COLO668 (cell line): ENCODE results near the gene POLR3K.

Experiments
- DNase-seq: peaks from one replicate; lab custom pipeline; 2025; ENCODE audit not compliant: unreplicated experiment; lab: John Stamatoyannopoulos, UW

Gene POLR3K

DNA sequence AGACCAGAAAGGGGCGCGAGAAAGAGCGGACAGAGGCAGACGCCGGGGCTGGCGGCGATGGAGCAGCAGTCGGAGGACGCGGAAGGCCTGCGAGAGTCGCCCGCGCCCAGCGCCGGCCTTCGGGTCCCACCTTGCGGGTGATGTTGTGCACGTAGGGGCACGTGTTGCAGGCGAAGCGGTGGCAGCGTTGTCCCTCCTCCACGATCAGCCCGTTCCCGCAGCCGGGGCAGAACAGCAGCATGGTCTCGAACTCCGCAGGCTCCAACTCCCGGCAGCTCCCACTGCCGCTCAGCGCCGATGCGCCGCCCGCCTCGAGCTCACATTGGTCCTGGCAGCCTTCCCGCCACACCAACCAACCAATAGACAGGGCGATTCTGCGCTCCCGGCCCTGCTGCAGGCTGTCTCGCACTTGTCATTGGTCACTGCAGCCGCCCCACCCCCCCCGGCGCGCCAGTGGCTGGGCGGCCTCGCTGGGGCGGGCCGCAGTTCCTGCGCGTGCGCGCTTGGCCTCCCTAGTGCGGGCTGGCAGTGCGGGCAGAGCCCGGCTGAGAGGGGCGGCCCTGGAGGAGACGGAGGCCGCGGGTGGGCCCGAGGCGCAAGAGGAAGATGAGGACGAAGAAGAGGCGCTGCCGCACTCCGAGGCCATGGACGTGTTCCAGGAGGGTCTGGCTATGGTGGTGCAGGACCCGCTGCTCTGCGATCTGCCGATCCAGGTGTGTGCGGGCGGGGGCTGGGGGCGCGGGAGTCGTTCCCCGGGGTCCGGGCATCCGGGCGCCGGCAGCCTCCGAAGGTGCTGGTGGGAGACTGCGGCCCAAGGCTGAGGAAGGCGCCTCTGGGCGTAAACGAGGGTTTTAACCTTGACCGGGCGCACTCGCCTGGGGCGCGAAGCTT is at the start of gene POLR3K, which contains the start of gene SNRNP25:
POLR3K (minus strand) TSS at position 263 of the 891 bp plus-strand sequence; CDS start at position 241, 22 bp downstream.
SNRNP25 (plus strand) TSS at position 483 of the 891 bp plus-strand sequence; CDS start at position 672, 189 bp downstream.
- peak; percentile 98 for DNase-seq

DNA sequence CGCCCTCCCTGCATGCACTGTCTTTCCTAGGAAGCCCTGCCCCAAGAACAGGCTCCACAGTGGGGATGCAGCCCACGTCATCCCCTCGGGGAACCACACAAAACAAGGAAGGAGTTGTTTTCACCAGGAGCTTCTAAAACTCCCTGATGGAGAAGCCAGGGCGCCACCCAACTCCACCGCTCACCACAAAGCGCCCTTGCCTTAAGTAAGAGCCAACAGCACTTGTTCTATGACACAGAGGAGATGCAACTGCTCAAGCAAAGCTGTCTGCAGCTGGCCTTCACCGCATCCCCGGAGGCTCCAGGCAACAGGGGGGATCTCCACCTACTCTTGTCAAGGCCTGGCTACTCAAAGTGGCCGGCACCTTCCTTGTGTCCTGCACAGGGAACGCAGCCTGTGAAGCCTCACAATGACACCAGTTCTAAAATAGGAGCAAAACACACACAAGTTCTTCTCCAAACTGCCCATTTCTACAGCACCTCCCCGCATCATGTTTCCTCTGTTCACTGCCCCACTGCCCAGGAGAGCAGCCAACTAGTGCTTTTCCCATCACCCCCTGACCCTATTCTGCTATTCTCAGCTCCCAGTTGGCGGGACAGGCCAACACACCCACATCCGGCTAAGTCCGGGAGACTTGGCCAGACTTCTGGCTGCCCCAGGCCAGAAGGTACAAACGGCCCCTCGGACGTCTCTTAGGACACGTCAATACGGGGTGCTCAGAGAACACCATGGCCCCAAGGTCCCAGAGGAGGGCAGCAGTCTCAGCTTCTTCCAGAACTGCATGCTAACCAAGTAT is 48.9 kb upstream of the POLR3K start:
- no peak for DNase-seq

DNA sequence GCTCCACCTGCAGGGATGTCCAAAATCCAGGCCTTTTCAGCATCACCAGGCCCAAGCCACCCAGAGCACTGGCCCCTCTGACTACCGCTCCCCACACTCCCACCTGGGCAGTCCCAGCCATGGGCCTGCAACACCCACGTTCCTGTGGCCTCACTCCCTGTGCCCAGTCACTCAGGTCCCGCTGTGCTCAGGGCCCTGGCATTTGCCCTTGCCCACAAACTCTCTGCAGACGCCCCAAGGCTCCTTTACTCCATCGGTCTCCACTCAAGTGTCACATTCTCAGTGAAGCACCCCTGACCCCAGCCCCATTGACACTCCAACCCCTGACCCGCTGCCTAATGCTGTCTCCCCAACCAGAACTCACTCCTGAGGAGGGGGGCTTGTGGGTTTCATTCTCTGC is 48.2 kb upstream of the POLR3K start:
- no peak for DNase-seq

DNA sequence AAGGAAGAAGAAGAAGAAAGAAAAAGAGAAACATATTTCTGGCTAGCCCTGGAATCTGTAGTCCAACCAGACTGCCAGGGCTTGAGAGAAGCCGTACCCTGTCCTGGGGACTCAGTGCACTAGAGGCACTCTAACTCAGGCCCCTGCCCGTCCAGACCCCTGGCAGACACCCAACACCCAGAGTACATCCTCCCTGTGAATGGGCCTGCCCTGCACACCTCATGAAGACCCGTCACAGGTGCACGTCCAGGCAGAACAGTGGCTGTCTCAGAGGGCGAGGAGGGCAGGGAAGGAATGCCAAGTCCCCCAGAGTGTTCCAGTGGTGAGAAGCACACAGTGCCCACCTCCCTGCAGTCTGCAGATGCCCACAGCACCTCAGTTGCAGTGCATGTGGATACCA is 47.6 kb upstream of the POLR3K start:
- no peak for DNase-seq

DNA sequence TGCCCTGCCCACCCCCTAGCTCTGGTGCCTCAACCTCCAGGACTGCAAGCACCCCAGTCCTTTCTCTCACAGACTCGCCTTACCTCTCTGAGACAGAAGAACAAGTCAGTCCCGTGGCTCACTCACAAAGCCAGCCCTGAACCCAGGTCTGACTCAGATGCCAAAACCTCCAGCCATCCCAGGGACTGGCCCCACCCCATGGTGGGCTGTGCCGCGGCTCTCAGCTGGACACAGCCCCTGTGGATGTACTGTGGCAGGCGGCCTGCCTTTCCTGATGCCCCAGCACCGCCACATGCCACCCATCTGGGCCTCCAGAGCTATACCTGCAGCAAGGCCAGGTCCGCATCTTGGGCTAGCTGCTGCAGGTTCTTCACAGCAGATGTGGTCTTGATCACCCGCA is 44.4 kb upstream of the POLR3K start:
- no peak for DNase-seq

DNA sequence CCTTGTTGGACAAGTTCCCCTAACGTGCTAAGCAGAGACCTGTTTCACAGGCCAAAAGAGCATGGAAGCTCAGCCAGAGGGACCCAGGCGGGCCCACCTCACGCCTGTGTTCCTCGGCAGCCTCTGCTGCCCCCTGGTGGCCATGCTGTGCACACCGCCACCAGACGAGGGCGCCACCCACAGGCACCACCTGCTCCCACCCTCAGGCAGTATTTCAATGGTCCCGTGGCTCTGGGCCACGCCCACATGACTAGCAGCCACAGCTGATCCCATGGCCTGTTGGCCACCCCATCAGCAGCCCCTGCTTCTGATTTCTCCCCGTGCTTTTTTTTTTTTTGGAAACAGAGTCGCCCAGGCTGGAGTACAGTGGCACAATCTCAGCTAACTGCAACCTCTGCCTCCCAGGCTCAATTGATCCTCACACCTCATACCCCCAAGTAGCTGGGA is 43.5 kb upstream of the POLR3K start:
- peak; percentile 91 for DNase-seq

DNA sequence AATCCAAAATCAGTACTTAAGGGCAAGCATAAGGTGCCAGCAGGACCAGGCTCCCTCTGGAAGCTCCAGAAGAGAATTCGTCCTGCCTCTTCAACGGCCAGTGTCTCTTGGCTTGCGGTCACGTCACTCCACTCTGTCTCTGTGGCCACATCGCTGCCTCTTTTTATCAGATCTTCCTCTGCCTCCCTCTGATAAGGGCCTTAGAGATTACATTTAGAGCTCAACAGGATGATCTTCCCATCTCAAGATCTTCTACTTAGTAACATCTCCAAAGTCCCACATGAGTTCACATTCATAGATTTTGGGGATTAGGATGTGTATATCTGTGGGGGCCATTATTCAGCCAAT is 41.5 kb upstream of the POLR3K start:
- no peak for DNase-seq

DNA sequence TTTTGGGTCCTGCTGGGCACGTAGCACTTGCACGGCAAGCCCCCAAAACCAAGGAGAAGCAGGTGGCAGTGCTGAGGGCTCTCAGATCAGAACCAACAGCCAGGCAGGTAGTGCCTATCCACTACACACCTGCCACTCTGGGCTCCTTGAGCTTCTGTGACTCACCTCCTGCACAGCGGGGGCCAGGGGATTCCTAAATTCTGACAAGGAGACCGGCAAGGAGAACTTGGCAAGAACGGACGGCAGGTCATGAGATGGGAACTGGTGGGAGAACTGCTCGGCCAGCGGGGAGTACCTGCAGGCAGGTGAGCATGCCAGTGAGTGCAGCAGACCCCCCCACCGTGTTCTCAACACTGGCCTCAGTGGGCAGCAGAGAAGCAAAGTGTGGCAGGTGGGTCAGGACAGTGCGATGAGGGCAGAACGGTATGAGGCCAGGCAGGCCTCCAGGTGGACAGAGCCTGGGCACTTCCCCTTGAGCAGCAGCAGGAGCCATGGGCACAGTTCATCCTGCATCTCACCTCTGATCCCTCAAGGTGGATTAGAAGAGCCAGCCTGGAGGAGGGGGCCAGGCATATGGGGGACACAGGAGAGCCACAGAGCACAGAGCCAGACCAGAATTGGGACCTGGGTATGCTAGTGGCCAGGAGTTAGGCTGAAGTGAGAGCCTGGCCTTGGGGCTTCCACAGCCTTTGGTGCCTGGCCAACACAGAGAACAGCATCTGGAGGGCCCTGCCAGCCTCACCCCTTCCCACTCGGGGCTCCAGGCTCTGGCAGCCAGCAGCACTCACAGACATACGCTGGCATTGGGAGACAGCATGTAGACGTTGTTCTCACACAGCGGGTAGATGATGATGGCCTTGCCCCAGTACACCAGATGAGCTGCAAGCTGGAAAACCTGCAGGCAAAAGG is 39.3 kb upstream of the POLR3K start:
- no peak for DNase-seq

DNA sequence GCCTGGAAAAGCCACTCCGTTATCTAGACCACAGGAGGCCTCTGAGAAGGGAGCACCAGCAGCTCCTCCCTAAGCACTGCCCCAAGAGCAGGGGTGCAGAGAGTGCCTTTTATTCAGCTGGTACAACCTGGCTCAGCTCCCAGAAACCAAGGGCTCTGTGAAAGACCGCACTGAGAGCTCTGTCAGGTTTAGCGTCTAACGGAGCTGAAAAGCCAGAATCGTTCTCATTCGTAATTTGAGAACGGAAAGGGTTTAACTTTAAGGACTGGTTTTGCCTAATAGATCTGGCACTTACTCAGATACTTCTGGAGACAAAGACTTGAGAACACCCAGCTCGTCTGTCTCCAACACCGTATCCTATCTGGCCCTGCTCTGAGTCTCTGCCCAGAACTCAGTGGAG is 38.1 kb upstream of the POLR3K start:
- DNase-seq, result no peak

DNA sequence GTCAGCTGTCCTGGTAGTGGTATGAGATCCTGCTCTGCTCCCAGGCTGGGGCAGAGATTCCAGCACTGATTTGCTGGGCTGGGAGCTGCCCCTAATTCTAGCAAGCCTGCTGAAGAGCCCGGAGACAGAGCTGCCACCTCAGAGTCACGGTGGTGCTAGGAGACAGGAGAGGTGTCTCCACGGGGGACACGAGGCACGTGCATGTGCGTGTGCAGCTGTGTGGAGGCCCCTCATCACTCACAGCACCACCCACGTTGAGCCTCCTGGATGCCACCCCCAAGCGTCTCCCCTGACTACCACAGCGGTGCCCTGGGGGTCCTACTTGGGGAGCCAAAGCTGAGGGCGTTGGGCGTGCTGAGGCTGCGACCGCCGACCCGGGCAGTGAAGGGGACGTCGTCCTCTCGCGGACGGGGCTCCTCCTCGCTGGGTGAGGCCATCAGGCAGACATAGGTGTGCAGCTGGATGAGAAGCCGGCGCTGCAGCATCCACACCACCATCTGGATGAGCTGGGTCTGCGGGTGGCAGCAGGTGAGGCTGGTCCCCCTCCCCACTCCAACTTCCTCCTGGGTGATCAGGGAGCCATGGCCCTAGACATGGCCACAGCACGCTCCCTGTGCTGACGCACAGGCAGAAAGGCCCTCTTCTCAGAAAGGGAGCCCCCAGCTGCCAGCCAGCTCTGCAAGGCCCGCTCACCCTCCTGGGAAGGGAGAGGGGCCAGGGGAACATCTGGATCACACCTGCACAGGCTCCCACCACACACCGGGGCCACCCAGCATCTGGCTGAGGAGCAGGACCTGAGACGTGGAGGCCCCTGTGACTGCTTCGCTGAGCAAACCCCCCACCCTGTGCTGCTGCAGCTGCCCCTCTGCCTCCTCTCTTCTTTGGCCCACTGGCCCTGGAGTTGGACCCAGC is 36.2 kb upstream of the POLR3K start:
- no peak for DNase-seq

DNA sequence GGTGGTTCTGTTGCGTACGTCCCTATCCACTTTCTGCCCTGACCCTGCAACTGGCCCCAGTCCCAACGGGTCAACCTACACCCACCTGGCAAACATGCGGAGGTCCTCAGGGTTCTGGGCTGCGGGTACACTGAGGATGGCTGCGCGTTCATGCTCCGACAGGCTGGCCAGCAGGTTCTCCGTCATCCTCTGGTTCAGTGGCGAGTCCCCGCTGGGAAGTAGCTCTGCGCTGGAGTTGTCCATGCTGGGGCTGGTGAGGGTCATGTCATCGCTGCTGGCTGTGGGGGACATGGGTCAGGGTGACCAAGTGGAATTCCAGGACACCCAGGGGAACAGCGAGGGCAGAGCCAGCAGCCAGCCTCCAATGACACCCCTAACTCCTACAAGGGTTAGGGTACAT is 35.2 kb upstream of the POLR3K start:
- DNase-seq, result no peak

DNA sequence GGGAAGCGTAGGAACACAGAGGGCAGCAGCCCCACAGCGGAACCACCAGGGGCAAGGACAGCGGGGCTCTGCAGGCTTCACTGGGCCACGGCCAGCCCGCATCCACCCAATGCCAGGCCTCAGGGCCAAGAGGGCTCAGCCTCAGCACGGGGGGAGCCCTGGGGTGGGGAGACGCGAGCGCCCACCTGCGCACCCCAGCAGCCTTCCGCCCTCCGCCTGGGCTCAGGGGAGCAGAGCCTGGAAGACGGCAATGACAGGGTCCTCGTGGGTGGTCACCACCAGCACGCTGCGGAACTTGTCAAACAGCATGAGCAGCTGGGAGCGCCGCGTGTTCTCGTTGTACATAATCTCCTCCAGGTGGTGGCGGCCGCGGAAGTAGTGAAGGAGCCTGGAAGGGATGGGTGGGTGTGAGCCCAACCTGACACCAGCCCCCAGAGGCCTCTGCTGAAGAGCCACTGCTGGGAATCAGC is 33.1 kb upstream of the POLR3K start:
- DNase-seq, result peak; percentile 16

DNA sequence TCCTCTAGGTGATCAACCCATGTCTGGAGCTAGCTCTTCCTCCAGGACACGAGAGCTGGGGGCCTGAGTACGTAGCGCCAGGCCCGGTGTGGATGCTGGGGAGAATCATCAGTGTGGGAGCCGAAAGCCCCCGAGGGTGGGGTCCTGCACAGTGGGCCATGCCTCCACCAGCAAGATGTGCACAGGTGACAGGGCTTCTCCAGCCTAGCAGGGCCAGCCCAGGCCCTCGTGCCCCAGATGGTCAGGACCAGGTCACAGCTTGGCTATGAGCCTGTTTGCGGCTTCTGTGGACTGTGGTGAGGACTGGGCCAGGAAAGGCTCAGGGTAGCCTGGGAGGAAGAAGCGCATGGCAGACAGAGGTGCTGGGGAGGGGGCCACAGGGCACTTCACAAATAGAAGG is 32.5 kb upstream of the POLR3K start:
- DNase-seq, result no peak

DNA sequence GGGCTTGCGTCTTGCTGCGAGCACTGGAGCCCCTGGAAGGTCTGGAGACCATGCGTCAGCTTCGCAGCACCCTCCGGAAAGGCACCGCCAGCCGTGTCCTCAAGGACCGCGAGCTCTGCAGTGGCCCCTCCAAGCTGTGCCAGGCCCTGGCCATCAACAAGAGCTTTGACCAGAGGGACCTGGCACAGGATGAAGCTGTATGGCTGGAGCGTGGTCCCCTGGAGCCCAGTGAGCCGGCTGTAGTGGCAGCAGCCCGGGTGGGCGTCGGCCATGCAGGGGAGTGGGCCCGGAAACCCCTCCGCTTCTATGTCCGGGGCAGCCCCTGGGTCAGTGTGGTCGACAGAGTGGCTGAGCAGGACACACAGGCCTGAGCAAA is 32.0 kb upstream of the POLR3K start:
- no peak for DNase-seq

DNA sequence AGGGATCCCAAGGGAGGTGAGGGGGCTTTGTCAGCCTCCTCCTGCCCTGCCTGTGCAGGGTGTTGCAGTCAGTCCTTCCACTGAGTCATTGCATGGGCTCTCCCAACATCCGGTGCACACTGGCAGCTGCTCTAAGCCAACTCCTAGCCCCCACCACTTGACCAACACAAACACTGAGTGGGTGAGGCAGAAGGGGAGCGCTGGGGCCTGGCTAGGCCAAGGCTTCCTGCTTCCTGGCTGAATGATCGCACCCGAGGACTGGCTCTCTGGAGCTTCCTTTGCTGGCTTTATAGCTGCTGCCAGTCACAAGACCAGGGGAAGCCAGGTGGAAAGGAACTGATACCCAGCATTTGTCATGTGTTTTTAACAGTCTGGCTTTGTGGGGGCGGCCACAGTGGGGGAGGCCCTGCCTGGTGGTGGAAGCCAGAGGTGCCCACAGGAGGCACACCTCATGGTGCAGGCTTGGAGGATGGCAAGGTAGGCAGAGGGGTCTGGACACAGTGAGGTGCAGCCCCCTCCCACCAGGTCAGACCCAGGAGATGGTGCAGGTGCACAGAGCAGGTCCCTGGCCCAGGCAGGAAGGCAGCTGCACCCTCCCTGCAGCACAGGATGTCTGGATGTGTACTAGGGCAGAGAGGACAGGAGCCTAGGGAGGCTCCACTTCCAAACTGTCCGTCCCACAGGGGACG is 31.5 kb upstream of the POLR3K start:
- DNase-seq, result peak; percentile 94

DNA sequence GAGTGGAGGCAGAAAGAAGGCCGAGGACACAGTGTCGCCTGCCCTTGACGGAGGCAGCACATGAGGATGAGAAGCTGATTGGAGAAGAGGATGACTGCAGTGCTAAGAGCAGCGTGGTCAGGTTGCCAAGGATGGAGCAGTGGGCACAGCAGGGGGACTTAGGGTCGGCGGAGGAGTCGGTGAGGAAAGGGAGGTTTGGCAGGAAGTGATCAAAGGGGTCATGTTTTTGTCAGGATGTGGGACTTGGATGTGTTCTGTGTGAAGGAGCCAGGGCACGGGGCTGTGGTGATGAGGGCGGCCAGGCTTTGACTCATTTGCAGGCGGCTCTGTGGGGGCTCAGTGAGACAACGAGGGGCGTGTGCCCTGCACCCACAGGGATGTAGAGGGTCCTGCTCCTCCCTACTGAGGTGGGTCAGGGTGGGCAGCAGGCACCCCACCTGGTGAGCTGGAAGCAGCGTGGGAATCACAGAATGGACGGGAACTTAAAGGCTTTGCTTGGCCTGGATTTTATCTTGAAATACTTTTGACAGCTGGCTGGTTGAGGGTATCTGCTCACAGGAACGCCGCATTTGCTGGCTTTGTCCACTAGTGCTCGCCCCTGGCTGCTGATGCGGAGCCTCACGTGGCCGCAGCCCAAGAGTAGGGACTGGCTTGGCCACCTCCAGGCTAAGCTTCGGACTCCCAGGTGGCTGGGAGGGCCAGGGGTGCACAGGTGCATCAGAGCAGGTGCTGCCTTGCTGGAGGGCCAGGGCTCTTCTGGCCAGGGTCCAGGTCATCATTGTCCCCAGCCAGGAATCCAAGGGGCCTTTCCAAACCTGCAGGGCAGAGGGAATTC is 30.6 kb upstream of the POLR3K start:
- DNase-seq, result peak; percentile 93

DNA sequence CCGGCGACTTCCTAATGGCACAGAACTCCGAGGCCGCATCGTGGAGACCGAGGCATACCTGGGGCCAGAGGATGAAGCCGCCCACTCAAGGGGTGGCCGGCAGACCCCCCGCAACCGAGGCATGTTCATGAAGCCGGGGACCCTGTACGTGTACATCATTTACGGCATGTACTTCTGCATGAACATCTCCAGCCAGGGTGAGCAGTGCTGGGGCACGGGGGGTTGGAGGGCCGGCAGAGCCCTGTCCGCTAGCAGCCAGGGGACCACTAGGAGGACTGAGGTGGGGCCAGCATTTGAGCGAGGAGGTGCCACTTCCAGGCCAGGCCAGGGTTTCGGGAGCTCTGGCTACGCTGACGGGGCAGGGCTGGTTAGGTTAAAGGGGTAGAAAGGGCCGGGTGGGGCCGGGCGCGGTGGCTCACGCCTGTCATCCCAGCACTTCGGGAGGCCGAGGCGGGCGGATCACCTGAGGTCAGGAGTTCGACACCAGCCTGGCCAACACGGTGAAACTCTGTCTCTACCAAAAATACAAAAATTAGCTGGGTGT is 29.7 kb upstream of the POLR3K start:
- no peak for DNase-seq
